Measurements from ENCODE around the gene CFAP77. TPM values are rescaled to one million over a fixed set of nuclear protein-coding genes. Genes with fewer than 3 reads are reported as not detected.

The CFAP77 gene
- total RNA-seq, 1 donor from 2014 or later = 2.5 TPM

GRCh38 chr9:132447902-132448301 is 37.9 kb downstream of the CFAP77 start:
- TF ChIP-seq, protein P1, sequence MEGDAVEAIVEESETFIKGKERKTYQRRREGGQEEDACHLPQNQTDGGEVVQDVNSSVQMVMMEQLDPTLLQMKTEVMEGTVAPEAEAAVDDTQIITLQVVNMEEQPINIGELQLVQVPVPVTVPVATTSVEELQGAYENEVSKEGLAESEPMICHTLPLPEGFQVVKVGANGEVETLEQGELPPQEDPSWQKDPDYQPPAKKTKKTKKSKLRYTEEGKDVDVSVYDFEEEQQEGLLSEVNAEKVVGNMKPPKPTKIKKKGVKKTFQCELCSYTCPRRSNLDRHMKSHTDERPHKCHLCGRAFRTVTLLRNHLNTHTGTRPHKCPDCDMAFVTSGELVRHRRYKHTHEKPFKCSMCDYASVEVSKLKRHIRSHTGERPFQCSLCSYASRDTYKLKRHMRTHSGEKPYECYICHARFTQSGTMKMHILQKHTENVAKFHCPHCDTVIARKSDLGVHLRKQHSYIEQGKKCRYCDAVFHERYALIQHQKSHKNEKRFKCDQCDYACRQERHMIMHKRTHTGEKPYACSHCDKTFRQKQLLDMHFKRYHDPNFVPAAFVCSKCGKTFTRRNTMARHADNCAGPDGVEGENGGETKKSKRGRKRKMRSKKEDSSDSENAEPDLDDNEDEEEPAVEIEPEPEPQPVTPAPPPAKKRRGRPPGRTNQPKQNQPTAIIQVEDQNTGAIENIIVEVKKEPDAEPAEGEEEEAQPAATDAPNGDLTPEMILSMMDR (IDR thresholded peaks at IDR 0.05; ENCODE audit: borderline replicate concordance) = no peak
- Histone ChIP-seq H3K4me3 (no peak overlapping the region), H3K36me3 (no peaks in the 10 kb centered on the region), H3K27me3 (ENCODE audit: low read depth) (peaks cover 30% of the 10 kb centered on the region), H3K4me1 (no peaks in the 10 kb centered on the region), H3K9me3 (replicated peaks) (no peaks in the 10 kb centered on the region), H3K27ac (replicated peaks) (no peak overlapping the region)
- intact Hi-C loops (cut with micrococcal nuclease) = no loop called here
- no peak for DNase-seq

GRCh38 chr9:132451276-132451675 is 41.3 kb downstream of the CFAP77 start:
- Histone ChIP-seq H3K4me3 (no peak overlapping the region), H3K4me1 (no peaks in the 10 kb centered on the region), H3K27ac (replicated peaks) (no peak overlapping the region), H3K36me3 (no peaks in the 10 kb centered on the region), H3K27me3 (ENCODE audit: low read depth) (peaks cover 5% of the 10 kb centered on the region), H3K9me3 (replicated peaks) (no peaks in the 10 kb centered on the region)
- intact Hi-C loops (cut with micrococcal nuclease) = no loop called here
- DNase-seq = no peak
- TF ChIP-seq, protein P1 (IDR thresholded peaks at IDR 0.05; ENCODE audit: borderline replicate concordance) = no peak

DNA sequence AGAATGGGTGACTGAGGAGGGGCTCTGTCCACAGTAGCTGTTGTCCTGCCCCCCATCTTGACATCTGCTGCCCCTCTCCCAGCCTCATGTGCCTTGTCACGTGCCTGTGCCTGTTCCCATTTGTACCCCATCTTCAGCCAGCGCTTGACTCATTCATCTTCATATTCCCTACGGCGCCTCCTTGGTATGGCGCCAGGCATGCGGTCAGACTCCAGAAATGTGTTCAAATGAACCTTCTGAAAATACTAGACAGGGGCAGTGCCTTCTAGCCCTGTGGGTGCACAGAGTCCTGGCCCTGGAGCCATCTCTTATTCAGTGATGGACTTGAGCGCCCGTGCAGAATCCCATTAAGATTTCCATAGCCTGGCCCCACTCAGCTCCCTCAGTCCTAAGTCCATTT is 46.2 kb downstream of the CFAP77 start:
- no peak for DNase-seq

GRCh38 chr9:132457504-132458236 is 47.7 kb downstream of the CFAP77 start:
- TF ChIP-seq, protein P1 (IDR thresholded peaks at IDR 0.05; ENCODE audit: borderline replicate concordance) = no peak
- no peak for DNase-seq
- no peaks in the 10 kb centered on the region for H3K9me3 ChIP-seq (replicated peaks)

More for the DNA sequence above, 46.2 kb downstream of the CFAP77 start:
- no peaks in the 10 kb centered on the region for H3K4me1 ChIP-seq
- H3K4me3 ChIP-seq = no peak overlapping the region
- TF ChIP-seq, protein P1 (IDR thresholded peaks at IDR 0.05; ENCODE audit: borderline replicate concordance) = no peak
- no peaks in the 10 kb centered on the region for H3K9me3 ChIP-seq (replicated peaks)
- peaks cover 5% of the 10 kb centered on the region for H3K27me3 ChIP-seq (ENCODE audit: low read depth)
- no peak overlapping the region for H3K27ac ChIP-seq (replicated peaks)
- intact Hi-C loops (cut with micrococcal nuclease) = no loop called here
- no peaks in the 10 kb centered on the region for H3K36me3 ChIP-seq

DNA sequence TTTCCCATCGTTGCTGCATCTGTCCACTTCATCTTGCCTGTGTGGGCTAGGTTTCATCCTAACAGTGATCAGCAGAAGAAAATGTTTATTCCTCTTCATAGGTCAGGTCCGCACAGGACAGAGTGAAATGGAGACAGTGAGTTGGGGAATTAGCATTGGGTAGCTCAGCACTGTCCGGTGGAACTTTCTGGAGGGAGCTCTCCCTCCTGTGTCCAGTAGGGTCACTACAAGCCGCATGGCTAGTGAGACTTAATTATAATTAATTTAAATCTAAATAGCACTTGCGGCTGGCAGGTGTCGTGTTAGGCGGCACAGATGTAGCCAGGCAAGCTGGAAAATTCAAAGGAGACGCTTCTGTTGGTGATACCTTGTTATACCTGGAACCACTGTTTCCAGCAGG is 48.4 kb downstream of the CFAP77 start:
- Histone ChIP-seq H3K27me3 (ENCODE audit: low read depth) (peaks cover 7% of the 10 kb centered on the region), H3K36me3 (no peaks in the 10 kb centered on the region), H3K4me1 (no peaks in the 10 kb centered on the region), H3K9me3 (replicated peaks) (no peaks in the 10 kb centered on the region), H3K4me3 (no peak overlapping the region), H3K27ac (replicated peaks) (no peak overlapping the region)
- intact Hi-C loops (cut with micrococcal nuclease) = no loop called here
- TF ChIP-seq, protein P1 (IDR thresholded peaks at IDR 0.05; ENCODE audit: borderline replicate concordance) = no peak
- DNase-seq = no peak

More at GRCh38 chr9:132457504-132458236, 47.7 kb downstream of the CFAP77 start:
- intact Hi-C loops (cut with micrococcal nuclease) = no loop called here
- peaks cover 7% of the 10 kb centered on the region for H3K27me3 ChIP-seq (ENCODE audit: low read depth)
- H3K4me1 ChIP-seq = no peaks in the 10 kb centered on the region
- H3K4me3 ChIP-seq = no peak overlapping the region
- H3K36me3 ChIP-seq = no peaks in the 10 kb centered on the region
- H3K27ac ChIP-seq (replicated peaks) = no peak overlapping the region

All from left ventricle myocardium inferior (tissue), 1 donor.